H1 (cell line): ENCODE measurements around the gene ZMYM4. TPM values are rescaled to one million over a fixed set of nuclear protein-coding genes. Genes with fewer than 3 reads are reported as not detected.

Experiments
- CTCF ChIA-PET: fragments of 300-600 bp; sonication (Branson Sonifier 250); formaldehyde crosslinking; loops from one replicate; lab custom pipeline; 2021; ENCODE audit not compliant: partially characterized antibody; lab: Charles Lee
- POLR2A ChIA-PET: fragments of 300-600 bp; sonication (Branson Sonifier 250); formaldehyde crosslinking; loops from one replicate; lab custom pipeline; 2021; ENCODE audit warnings: inconsistent platforms; ENCODE audit not compliant: partially characterized antibody; lab: Charles Lee
- DNase-seq, 2 experiments: peaks; one replicate each; pipeline versions ENCODE4 v3.0.0 to v3.0.0-alpha.2; 2010 to 2022; ENCODE audit warnings: low spot score in 2 of 2, low read depth in 1 of 2, mixed read lengths in 1 of 2
- FAIRE-seq: peaks from 2 replicates; lab custom pipeline; 2011; peaks lifted over from hg19 to GRCh38; lab: Jason Lieb, UNC
- H2AFZ ChIP-seq: 2 replicates; pipeline ENCODE4 v1.8.1; 2012; ENCODE audit warnings: low read length, inconsistent platforms
- H2AK5ac ChIP-seq: 2 replicates; pipeline ENCODE4 v1.6.1; 2013; ENCODE audit warnings: low read depth, low read length
- H2BK120ac ChIP-seq: replicated peaks from 2 replicates; pipeline ENCODE3; 2013; ENCODE audit warnings: low read depth, low read length, inconsistent platforms
- H2BK12ac ChIP-seq: 2 replicates; pipeline ENCODE4 v1.6.1; 2013; ENCODE audit warnings: low read depth, low read length
- H2BK15ac ChIP-seq: 2 replicates; pipeline ENCODE4 v1.6.1; 2013; ENCODE audit warnings: low read length
- H2BK20ac ChIP-seq: 2 replicates; pipeline ENCODE4 v1.6.1; 2013; ENCODE audit warnings: low read length
- H2BK5ac ChIP-seq: 2 replicates; pipeline ENCODE4 v1.6.1; 2013; ENCODE audit warnings: low read depth, low read length
- H3K14ac ChIP-seq: 2 replicates; pipeline ENCODE4 v1.6.1; 2013; ENCODE audit warnings: inconsistent platforms; ENCODE audit not compliant: insufficient read length
- H3K18ac ChIP-seq: 2 replicates; pipeline ENCODE4 v1.6.1; 2013; ENCODE audit warnings: low read length; ENCODE audit errors: extremely low read depth
- H3K23ac ChIP-seq: 2 replicates; pipeline ENCODE4 v1.6.1; 2013; ENCODE audit warnings: inconsistent platforms; ENCODE audit not compliant: insufficient read length
- H3K23me2 ChIP-seq: 2 replicates; pipeline ENCODE4 v1.6.1; 2013; ENCODE audit warnings: low read depth, low read length
- H3K27ac ChIP-seq: 2 replicates; pipeline ENCODE4 v1.6.1; 2011; ENCODE audit warnings: low read depth, low read length, inconsistent platforms
- H3K27me3 ChIP-seq, 4 experiments: replicated peaks in 1 of 4; 1 replicate in 1 of 4; 2 replicates in 3 of 4; pipeline versions ENCODE4 v1.6.1 to v1.8.1; 2011 to 2013; ENCODE audit warnings: low read length in 3 of 4, mild to moderate bottlenecking in 3 of 4, inconsistent platforms in 2 of 4, mixed read lengths in 2 of 4, moderate library complexity in 1 of 4; ENCODE audit not compliant: control insufficient read depth in 3 of 4, insufficient read depth in 3 of 4; ENCODE audit errors: extremely low read depth in 1 of 4
- H3K36me3 ChIP-seq, 4 experiments: 2 replicates each; pipeline versions ENCODE4 v1.6.1 to v1.8.1; 2011 to 2013; ENCODE audit warnings: mild to moderate bottlenecking in 4 of 4, low read length in 3 of 4, moderate library complexity in 2 of 4, control low read depth in 1 of 4, inconsistent platforms in 1 of 4; ENCODE audit not compliant: insufficient read depth in 4 of 4, control insufficient read depth in 2 of 4
- H3K4ac ChIP-seq: replicated peaks from 2 replicates; pipeline ENCODE3; 2013; ENCODE audit warnings: low read length, low read depth, mixed read lengths, inconsistent platforms; ENCODE audit not compliant: insufficient read length
- H3K4me1 ChIP-seq, 4 experiments: replicated peaks in 1 of 4; 1 replicate in 1 of 4; 2 replicates in 3 of 4; pipeline versions ENCODE4 v1.6.1 to v1.8.1; 2011 to 2013; ENCODE audit warnings: low read length in 3 of 4, inconsistent platforms in 2 of 4, mixed read lengths in 1 of 4; ENCODE audit not compliant: insufficient read depth in 4 of 4, control insufficient read depth in 3 of 4
- H3K4me2 ChIP-seq, 2 experiments: 2 replicates each; pipeline versions ENCODE4 v1.6.1 to v1.8.1; 2011 to 2013; ENCODE audit warnings: low read depth in 2 of 2, low read length in 2 of 2, control low read depth in 1 of 2, inconsistent platforms in 1 of 2, mild to moderate bottlenecking in 1 of 2; ENCODE audit not compliant: insufficient read depth in 1 of 2
- H3K4me3 ChIP-seq, 4 experiments: fragments of 200-600, 300-600 bp in 1 of 4; sonication (generic), shearing (Covaris generic), sonication (Bioruptor Twin) in 1 of 4; 2 replicates each; pipeline versions ENCODE4 v1.5.1 to v1.8.1; 2011 to 2016; ENCODE audit warnings: low read length in 4 of 4, low read depth in 3 of 4, control low read depth in 2 of 4, inconsistent platforms in 2 of 4, mild to moderate bottlenecking in 2 of 4, mixed read lengths in 1 of 4, moderate library complexity in 1 of 4; ENCODE audit not compliant: insufficient read depth in 2 of 4; ENCODE audit errors: extremely low read depth in 1 of 4
- H3K56ac ChIP-seq: replicated peaks from 2 replicates; pipeline ENCODE3; 2013; ENCODE audit warnings: low read depth, mild to moderate bottlenecking, mixed read lengths, low read length, inconsistent platforms; ENCODE audit not compliant: insufficient read length
- H3K79me1 ChIP-seq: 2 replicates; pipeline ENCODE4 v1.6.1; 2013; ENCODE audit warnings: low read depth, low read length, control low read depth
- H3K79me2 ChIP-seq, 2 experiments: 2 replicates each; pipeline versions ENCODE4 v1.6.1 to v1.8.1; 2012 to 2013; ENCODE audit warnings: low read length in 2 of 2, mild to moderate bottlenecking in 2 of 2, inconsistent platforms in 1 of 2; ENCODE audit not compliant: insufficient read depth in 2 of 2, control insufficient read depth in 1 of 2
- H3K9ac ChIP-seq, 4 experiments: replicated peaks in 1 of 4; 1 replicate in 1 of 4; 2 replicates in 3 of 4; pipeline versions ENCODE4 v1.6.1 to v1.8.1; 2011 to 2013; ENCODE audit warnings: low read depth in 3 of 4, low read length in 3 of 4, control low read depth in 2 of 4, mild to moderate bottlenecking in 2 of 4, moderate library complexity in 2 of 4, inconsistent platforms in 1 of 4; ENCODE audit errors: extremely low read depth in 1 of 4
- H3K9me3 ChIP-seq, 2 experiments: 2 replicates each; pipeline versions ENCODE4 v1.6.1 to v1.8.1; 2012 to 2013; ENCODE audit warnings: mild to moderate bottlenecking in 2 of 2, moderate library complexity in 2 of 2, control low read depth in 1 of 2, inconsistent platforms in 1 of 2, low read depth in 1 of 2, low read length in 1 of 2, mixed read lengths in 1 of 2; ENCODE audit not compliant: insufficient read depth in 2 of 2
- H4K20me1 ChIP-seq, 2 experiments: replicated peaks in 1 of 2; 2 replicates each; pipeline versions ENCODE3 to v1.8.1; 2011 to 2013; ENCODE audit warnings: inconsistent platforms in 2 of 2, low read length in 2 of 2, mild to moderate bottlenecking in 1 of 2; ENCODE audit not compliant: insufficient read depth in 2 of 2, control insufficient read depth in 1 of 2
- H4K5ac ChIP-seq: 2 replicates; pipeline ENCODE4 v1.6.1; 2013; ENCODE audit warnings: low read length, low read depth, mixed read lengths, inconsistent platforms; ENCODE audit not compliant: insufficient read length
- H4K8ac ChIP-seq: 2 replicates; pipeline ENCODE4 v1.8.0; 2013; ENCODE audit warnings: mild to moderate bottlenecking, moderate library complexity, low read length, inconsistent platforms; ENCODE audit not compliant: insufficient read depth; ENCODE audit errors: extremely low read depth
- H4K91ac ChIP-seq: replicated peaks from 2 replicates; pipeline ENCODE3; 2013; ENCODE audit warnings: low read length, mixed read lengths, inconsistent platforms; ENCODE audit not compliant: insufficient read length
- KDM4A ChIP-seq: IDR thresholded peaks from one replicate; pipeline ENCODE4 v1.7.1; 2012; ENCODE audit warnings: low read depth, mild to moderate bottlenecking, moderate library complexity, low read length, inconsistent platforms; ENCODE audit not compliant: severe bottlenecking
- RFX5 ChIP-seq: IDR thresholded peaks from 2 replicates; pipeline ENCODE4 v1.6.1; 2011; ENCODE audit warnings: low read depth, low read length, improper control_type of control experiment, borderline replicate concordance
- TAF1 ChIP-seq: IDR thresholded peaks from 2 replicates; pipeline ENCODE4 v1.6.1; 2011; ENCODE audit warnings: mild to moderate bottlenecking, low read depth, low read length
- TCF12 ChIP-seq: IDR thresholded peaks from 2 replicates; pipeline ENCODE4 v1.6.1; 2011; ENCODE audit warnings: low read depth, mild to moderate bottlenecking, low read length
- WGBS, 2 experiments: shearing (Covaris generic) in 1 of 2; methylation state at CpG; one replicate each; pipeline versions ENCODE4 v1.1.6 to v1.1.7; 2013 to 2015; ENCODE audit warnings: low lambda C conversion rate in 2 of 2, mixed read lengths in 2 of 2, inconsistent platforms in 1 of 2, low coverage in 1 of 2, missing lambda C conversion rate in 1 of 2; ENCODE audit not compliant: insufficient replicate concordance in 2 of 2, insufficient coverage in 1 of 2, insufficient read length in 1 of 2; ENCODE audit errors: extremely low coverage in 1 of 2, missing lambda C conversion rate in 1 of 2; 5-methylcytosine and 5-hydroxymethylcytosine counted together
- polyA plus RNA-seq, 7 experiments: library from polyadenylated mRNA; depleted of rRNA in 3 of 7; stranded (reverse) in 5 of 7; unstranded in 2 of 7; fragments of >200 nt in 5 of 7; fragments of 200-250 nt in 2 of 7; gene quantifications; 1 replicate in 5 of 7; 2 replicates in 1 of 7; 4 replicates in 1 of 7; pipeline versions ENCODE4 v1.2.1 to v1.2.3, GENCODE V29; 2011 to 2013; ENCODE audit warnings: missing spikeins in 2 of 7, mixed read lengths in 2 of 7
- total RNA-seq: library from RNA; stranded (reverse); fragmentation: NEBNext Ultra II Directional; extraction: Animal tissue kit (Norgen Biotek cat#: 25700); gene quantifications from 2 replicates; pipeline ENCODE4 v1.2.1, GENCODE V29; 2021

Gene ZMYM4
- total and polyA plus RNA-seq, 2 of the 8 experiments (the other 6 are each of a cell fraction or from before 2014, with no cell fraction given): 16.7 to 81.3 TPM

DNA sequence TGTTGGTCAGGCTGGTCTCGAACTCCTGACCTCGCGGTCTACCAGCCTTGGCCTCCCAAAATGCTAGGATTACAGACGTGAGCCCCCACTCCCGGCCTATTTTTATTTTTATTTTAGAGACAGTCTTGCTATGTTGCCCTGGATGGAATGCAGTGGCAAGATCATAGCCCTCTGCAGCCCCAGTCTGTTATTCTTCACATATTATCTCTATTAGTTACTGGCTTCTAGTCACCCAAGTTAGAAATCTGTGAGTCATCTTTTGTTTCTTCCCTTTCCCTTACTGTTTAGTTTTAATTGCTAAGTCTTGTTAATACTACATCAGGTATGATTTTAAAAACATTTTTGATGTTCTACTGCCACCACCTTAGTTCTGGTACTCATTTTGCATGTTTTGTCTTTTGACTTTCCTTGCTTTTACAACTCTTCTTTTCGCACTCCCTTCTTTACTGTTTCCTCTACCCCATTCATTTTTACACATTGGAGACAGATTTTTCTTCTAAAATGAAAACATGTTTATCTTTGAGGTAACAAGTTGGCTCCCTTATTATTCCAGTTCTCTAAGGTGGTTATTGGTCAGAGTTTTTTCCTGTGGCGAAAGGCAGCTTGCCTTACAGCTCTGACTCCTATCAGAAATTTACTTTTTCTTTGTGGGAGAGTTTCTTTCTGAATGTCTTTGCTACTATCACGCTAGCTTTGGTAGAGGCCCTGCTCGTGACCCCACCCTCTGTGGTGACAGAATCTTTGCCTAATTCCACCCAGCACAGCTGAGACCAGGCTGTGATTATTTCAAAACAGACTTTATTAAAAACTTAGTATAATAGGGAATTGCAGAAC lies 19.5 kb downstream of the ZMYM4 start:
- Histone ChIP-seq H3K56ac (no peak overlapping the region), H3K4me2 (no peak overlapping the region), H3K9ac (no peak overlapping the region), H2BK12ac (no peak overlapping the region), H4K5ac (no peak overlapping the region), H3K18ac (no peak overlapping the region), H2BK20ac (no peak overlapping the region), H2AK5ac (no peak overlapping the region), H2BK120ac (no peak overlapping the region), H4K8ac (no peak overlapping the region), H3K9me3 (no peaks in the 10 kb centered on the region), H4K20me1 (peaks cover 0 to 5% of the 10 kb centered on the region in 2 experiments), H3K4ac (no peak overlapping the region), H3K23me2 (no peaks in the 10 kb centered on the region), H3K36me3 (peaks cover 0 to 3% (median under 1%) of the 10 kb centered on the region in 4 experiments; a peak in 2 of 8 replicates), H2BK15ac (no peak overlapping the region), H3K14ac (no peak overlapping the region), H3K4me1 (no peaks in the 10 kb centered on the region), H3K79me2 (peaks cover 0 to 72% of the 10 kb centered on the region in 2 experiments; a peak in 3 of 4 replicates), H3K79me1 (peaks cover 2% of the 10 kb centered on the region; the same call in 1 of the 2 replicates), H3K23ac (no peak overlapping the region), H3K27ac (no peak overlapping the region), H3K27me3 (no peaks in the 10 kb centered on the region), H3K4me3 (no peak overlapping the region), H2AFZ (no peak overlapping the region), H2BK5ac (no peak overlapping the region), H4K91ac (no peak overlapping the region)
- CTCF ChIA-PET: interaction anchor here (1.4 to 1.6 kb wide), 2 partner anchors 10 to 83 kb away, joined by 3 to 7 read pairs; no protein-coding TSS in a partner anchor
- no peak for DNase-seq
- WGBS, 2 experiments: 92 to 100% methylated on average over 1 to 9 of the region's 9 CpGs
- POLR2A ChIA-PET: no interaction called here
- no peak for TF ChIP-seq TCF12
- TF ChIP-seq TAF1: no peak
- TF ChIP-seq KDM4A: no peak
- TF ChIP-seq RFX5: no peak
- FAIRE-seq: no peak
